Fibroblast of peridontal ligament (primary cell): ENCODE data around the gene PAWR.
A peak's percentile ranks its signal among the peaks of the same experiment; 100 is the strongest.

ENCODE experiments used
- DNase-seq: peaks from one replicate; pipeline ENCODE4 v3.0.0-alpha.2; 2010; ENCODE audit errors: extremely low read depth

PAWR gene

DNA sequence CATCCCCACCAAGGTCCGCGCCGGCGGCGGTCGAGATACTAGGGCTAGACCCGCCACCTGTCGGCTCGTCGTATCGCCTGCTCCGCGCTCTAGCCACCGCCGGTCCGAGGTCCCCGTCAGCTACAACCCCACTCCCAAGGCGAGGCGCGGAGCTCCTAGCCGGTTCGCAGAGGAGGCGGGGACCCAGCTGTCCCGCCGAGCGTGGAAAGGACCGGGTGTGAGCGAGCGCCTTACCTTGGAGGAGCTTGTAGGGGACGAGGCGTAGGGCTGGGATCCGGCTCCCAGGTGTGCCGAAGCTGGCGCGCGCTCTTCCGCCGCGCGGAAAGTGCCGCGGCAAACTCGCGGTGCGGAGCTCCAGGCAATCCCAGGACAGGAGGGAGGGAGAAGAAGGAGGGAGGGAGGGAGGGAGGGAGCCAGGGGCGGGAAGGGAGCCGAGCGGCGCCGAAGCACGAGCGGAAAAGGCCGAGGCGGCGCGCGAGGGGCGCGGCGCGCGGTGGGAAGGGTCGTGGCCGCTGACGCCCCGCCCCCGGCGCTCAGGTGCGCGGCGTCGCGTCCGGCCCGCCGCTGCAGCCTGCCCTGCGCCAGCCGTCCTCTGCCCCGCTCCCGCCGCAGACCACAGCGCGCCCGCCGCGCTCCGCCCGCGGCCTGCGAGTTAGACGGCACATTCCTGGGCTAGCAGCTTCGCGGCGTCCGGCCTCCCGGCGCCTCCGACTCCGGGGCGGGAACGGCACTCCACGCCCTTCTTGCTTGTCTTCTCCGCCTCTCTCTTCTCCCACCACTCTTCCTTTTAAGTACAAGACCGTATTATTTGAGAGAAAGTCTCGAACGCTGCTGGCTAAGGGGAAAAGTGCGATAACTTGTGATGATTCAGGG is at the start of gene PAWR:
TSS of gene PAWR (minus strand) at position 327 of the 873 bp plus-strand sequence. CDS start 720 bp downstream, outside the sequence.
- peak; percentile 55 for DNase-seq

- DNase-seq = peak; percentile 78
Measured at GRCh38 chr12:79737875-79738718, 47.3 kb upstream of the PAWR start.

- no peak for DNase-seq
Measured at GRCh38 chr12:79732638-79733037, 41.9 kb upstream of the PAWR start.

DNA sequence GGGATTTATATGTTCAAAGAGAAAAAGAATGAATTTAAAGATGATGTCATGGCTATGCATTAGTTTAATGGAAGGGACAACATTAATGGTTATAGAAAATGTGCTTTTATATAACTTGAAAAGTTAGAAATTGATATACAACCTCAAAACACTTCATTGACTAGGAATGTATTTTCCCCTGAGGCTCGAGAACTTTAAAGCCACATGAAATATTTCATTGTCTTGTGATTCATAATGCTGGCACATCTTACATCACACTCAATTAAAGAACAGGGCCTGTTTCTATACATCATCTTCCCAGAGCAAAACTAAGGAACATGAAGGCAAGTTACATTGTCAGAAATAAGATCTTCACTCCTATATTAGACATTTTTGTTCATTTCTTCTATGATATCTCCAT is 35.2 kb upstream of the PAWR start:
- peak; percentile 79 for DNase-seq

DNA sequence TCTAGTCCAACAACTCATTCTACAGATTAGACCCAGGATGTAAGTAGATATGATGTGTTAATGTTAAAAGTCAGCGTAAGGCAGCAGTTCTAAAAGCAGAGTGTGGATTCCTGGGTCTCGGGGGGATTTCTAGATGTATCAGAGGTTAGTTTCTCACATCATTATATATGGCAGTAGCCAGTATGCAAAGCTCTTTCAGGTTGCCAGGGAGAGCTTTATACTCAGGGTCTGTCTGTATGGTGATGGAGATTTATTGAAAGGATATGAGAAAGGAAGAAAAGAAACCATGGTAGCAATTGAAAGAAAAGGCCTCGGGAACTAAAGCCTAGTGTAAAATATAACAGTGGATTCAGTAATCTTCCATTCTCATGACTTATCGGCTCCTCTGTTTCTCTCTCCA is 26.2 kb upstream of the PAWR start:
- no peak for DNase-seq

DNA sequence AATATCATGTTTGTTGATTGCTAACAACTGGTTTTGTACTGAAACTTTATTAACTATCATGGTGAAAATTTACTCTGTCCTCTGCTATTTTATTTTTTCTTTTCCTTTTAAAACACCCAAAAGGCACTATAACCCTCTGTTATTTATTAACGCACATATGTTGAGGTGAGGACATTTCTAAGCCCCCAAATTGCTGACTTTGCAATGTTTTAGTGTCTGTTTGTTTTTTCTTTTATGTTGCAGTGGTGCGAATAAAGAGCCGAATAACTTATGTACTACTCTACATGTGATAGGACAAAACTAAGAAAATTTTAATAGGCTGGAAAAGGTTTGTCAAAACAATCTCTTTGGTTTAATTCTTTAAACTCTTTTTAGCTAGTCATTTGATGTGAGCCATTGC is 24.5 kb upstream of the PAWR start:
- no peak for DNase-seq

GRCh38 chr12:79710707-79711483 is 20.1 kb upstream of the PAWR start:
- no peak for DNase-seq

DNA sequence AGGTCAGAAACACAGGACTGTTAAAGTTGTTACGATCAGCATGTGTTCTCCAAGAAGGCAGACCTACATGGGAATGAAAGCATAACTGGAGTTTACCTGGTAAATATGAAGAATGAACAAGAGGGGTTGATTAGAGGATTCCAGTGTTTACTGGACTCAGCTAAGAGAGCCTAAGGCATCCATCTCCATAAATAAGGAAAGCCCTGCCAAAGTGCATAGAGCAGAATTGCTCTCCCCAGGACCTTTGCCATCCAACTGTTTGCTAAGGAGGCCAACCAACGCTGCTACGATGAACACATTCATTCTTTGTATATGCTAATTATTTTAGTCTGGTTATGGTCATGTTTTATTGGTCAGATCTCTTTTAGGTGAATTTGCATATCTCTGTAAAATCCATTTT is 17.1 kb upstream of the PAWR start:
- DNase-seq = no peak

GRCh38 chr12:79706676-79707075 is 15.9 kb upstream of the PAWR start:
- DNase-seq = no peak

DNA sequence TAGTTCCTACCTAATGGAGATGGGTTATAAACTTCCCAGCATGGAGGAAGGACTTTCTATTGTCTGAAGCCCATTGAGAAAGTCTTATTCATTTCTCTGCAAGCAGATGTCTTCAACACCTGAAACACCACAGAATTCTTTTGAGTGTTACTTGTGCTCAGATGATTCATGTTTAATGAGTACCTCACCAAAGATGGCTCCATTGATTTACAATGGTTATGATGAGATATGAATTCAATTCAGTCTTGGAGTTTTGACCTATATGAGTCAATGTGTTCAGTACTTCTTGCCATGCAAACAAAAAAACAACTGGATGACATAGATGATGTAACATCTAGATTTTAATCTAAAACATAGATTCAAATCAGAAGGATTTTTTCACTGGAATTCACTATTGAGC is 15.4 kb upstream of the PAWR start:
- DNase-seq = no peak

DNA sequence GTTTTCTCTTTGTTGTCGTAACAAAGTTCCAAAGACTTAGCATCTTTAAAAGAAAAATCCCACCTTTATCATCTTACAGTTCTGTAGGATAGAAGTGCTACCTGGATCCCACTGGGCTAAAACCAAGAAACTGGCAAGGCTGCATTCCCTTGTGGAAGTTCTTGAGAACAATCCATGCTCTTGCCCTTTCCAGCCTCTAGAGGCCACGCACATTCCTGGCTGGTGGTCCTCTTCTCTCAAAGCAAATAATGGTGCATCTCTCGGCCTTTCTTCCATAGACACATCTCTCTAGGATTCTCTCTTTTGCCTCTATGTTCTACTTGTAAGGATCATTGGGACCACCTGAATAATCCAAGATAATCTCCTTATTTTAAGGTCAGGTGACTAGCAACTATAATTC is 8.2 kb upstream of the PAWR start:
- DNase-seq = no peak

- no peak for DNase-seq
Measured at GRCh38 chr12:79696416-79696815, 5.7 kb upstream of the PAWR start.

- peak; percentile 35 for DNase-seq
Measured at GRCh38 chr12:79692860-79693577, 2.3 kb upstream of the PAWR start.

DNA sequence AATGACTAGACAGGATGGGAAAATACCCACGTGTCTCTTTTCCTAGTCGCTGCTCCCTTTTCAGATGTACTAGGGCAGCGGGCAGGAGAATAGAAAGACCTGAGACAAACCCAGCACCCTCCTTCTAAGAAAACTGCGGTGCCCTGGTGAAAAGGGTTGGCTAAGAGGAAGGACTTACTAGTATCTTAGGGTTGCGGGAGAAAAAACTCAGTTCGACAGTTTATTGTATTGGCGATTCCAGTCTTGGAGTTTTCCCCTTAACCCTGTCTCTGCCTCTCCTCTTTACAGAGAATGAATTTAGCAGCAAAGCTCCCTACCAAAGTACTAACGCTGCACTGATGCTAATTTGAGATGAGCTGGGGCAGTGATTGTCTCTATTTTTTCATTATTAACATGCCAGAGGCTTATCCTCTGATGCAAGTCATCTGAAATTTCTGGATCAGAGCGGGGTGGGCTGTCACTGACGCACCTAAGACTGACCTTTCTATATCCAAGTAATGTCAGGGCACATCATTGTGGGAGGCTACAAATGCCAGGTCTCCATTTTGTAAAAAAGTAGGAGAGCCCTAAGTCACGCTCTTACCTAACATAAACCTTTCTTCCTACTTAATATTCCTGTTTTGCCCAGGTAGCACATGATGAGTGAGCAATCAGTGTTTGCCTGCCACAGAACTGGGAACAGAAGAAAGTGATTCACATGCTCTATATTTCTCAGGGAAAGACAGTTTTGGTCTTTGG is 916 bp upstream of the PAWR start:
- DNase-seq = peak; percentile 81

DNA sequence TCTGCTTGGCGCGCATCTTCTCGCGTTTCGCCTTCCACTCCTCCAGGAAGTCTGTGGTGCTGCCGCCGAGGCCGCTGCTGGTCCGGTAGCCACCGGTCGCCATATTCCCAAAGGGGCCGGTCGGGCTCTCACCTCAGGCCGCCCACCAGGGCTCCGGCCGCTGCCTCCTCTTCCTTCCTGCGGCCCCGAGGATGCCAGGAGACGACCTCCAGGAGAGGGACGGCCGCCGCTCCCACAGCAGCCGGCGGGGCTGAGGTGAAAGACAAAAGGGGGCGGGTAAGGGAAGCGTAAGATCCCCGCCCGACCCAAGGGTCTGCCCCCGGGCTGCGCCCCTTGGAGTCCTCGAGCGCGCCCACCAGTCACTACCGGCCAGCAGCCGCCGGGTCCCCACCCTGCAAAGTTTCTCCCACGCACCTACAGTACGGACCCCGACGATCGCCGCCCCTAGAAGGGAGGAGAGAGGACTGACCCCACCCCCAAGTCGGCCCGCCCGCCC is 574 bp downstream of the PAWR start:
- no peak for DNase-seq

DNA sequence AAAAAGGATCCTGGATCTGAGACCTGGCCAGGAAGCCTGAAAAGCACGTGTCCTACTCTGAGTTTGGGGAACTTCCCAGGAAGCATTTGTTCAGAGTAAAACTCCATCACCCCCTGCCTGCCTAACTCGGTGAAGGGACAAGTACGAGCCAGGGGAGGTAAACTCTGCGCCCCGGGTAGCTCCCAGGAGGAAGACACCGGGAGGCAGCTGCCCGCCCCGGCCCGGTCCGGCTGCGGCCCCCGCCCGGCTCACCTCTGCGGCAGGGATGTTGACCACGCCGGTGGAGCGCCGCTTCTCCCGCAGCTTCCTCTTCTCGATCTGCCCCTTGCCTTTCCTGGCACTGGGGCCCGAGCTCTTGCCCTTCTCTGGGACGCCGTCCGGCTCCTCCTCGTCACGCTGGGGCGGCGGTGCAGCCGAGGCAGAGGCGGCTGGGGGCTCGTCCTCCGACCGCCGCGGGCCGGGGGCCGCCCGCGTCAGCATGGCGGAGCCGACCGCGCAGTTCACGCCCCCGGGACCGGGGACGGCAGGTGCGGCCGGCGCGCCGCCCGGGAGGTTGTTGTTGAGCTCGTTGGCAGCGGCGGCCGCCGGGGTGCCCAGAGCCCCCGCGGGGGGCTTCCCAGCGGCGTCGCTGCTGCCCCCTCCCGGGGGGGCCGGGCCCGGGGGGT is 1.2 kb downstream of the PAWR start:
- peak; percentile 48 for DNase-seq

GRCh38 chr12:79689061-79689476 is 1.7 kb downstream of the PAWR start:
- peak; percentile 22 for DNase-seq

GRCh38 chr12:79688376-79689060 is 2.2 kb downstream of the PAWR start:
- DNase-seq = peak; percentile 40

DNA sequence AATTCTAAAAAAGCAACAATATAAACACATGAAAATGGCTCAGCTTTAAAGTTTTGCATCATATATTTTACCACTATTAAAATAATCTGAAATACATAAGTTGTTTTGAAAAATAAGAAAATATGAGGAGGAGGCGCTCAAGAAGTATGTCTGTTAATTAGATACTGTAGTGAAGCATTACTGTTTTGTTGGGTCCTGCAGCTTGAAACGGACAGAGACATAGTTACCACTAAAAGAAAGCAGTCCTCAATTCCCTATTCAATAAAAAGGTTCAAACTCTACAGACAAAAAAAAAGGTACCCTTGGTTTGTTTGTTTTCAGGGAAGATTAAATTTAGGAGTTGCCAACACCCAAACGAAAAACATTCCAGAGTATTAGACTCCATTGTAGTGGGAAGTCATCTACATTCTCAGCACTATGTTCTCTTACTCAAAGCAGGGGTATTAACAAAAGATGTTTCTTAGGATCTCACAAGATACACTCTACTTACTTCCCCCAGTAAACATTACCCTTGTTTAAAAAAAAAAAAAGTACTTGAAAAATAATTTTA is 3.0 kb downstream of the PAWR start:
- peak; percentile 39 for DNase-seq
